ENCODE data around the gene HPCAL1. TPM values are rescaled to one million over a fixed set of nuclear protein-coding genes. Genes with fewer than 3 reads are reported as not detected.

Gene HPCAL1
- total RNA-seq, 3 donors from 2014 or later (not counting 1 experiment from before 2014, with no cell fraction given) = 31.1 to 45.2 (median 39.8) TPM

DNA sequence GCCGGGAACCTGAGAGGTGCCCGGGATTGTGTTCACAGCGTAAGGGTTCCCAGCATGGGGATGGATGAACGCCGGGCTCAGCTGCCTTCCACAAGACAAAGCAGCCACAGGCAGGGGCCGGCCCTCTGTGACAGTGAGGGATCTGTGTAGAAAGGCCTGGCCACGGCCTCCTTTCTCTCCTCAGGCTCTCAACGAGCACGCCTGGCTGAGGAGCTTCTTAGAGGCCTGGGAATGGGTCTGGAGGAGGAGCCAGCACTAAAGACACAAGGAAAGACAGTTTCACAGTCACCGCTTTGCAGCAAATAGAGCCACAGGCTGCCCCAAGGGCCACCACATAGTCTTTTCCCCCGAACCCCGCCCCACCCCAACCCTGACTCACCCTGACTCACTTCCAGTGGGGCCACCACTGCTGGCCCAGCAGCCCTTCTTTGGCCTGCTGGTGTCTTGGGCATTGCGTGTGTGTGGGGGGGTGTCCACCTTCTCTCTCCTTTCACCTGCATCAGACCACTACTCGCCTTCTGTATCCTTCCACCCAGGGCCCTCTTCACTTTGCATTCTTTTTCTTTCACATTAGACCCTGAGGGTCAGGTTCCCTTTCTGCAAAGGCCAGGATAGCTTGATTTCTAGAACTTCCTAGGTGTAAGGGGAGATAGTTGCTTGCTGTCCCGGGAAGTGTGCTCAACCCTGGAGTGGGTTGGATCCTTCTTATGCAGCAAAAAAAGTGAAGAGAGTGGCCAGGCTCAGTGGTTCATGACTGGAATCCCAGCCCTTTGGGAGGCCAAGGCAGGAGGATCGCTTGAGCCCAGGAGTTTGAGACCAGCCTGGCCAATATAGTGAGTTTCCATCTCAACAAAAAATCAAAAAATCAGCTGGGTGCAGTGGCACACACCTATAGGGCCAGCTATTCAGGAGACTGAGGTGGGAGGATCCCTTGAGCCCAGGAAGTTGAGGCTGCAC is 19.3 kb upstream of the HPCAL1 start:
- peak in 2 of 3 donors; percentile 55 to 71 for ATAC-seq
- peaks cover 50% of the 10 kb centered on the region for H3K4me1 ChIP-seq (ENCODE audit: control insufficient read depth, insufficient read depth, low read length)

DNA sequence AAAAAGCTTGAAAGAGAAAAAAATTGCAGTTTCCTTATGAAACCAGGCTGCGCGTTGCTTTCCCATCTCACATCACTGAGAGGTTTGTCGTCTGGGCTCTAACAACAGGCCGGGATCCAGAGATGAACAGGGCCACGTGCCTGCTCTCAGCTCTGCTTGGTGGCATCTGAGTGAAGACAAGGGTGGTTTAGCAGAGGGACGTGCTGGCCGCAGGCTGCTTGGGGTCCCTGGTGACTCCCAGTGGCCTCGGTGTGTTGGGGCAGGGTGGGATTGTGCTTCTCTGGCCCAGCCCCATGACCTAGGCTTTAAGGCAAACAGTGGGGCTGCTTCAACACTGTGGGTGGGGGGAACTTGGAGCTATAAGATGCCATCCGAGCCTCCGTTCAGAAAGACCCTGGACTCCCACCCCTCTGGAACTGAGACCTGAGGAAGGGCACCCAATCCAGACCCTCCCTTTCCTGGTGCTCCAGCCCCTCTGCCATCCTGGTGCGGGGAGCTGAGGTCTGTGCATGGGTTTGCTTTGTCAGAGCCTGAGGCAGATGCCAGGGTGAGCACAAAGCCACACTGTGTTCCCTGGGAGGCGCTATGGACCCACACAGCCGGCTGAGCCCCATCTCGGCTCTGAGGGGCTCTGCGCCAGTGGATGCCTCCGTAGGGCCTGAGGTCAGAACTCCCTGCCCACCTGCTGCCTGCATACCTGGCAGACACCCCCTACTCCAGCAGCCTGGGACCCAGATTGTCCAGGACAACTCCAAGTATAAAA is 18.4 kb upstream of the HPCAL1 start:
- Mint-ChIP-seq H3K9me3 (no peaks in the 10 kb centered on the region), H3K27me3 (ENCODE audit: low read depth in 2 of 2) (no peaks in the 10 kb centered on the region), H3K4me1 (peaks cover 26 to 36% of the 10 kb centered on the region in 2 donors), H3K36me3 (no peaks in the 10 kb centered on the region), H3K4me3 (no peak overlapping the region), H3K27ac (no peak overlapping the region)
- Histone ChIP-seq H3K4me3 (ENCODE audit: low read length) (no peak overlapping the region), H3K9me3 (ENCODE audit: control insufficient read depth, insufficient read depth, low read length) (no peaks in the 10 kb centered on the region), H3K4me1 (ENCODE audit: control insufficient read depth, insufficient read depth, low read length) (peaks cover 41% of the 10 kb centered on the region), H3K27me3 (ENCODE audit: control insufficient read depth, insufficient read depth, low read length) (no peaks in the 10 kb centered on the region), H3K27ac (ENCODE audit: low read length) (no peak overlapping the region), H3K36me3 (ENCODE audit: control insufficient read depth, insufficient read depth, low read length) (no peaks in the 10 kb centered on the region)
- 94% methylated on average over 16 of the region's 16 CpGs for WGBS (ENCODE audit: insufficient coverage)
- no peak for ATAC-seq
- DNase-seq = no peak
- intact Hi-C loops (cut with micrococcal nuclease) = no loop called here
- TF ChIP-seq, protein P1, sequence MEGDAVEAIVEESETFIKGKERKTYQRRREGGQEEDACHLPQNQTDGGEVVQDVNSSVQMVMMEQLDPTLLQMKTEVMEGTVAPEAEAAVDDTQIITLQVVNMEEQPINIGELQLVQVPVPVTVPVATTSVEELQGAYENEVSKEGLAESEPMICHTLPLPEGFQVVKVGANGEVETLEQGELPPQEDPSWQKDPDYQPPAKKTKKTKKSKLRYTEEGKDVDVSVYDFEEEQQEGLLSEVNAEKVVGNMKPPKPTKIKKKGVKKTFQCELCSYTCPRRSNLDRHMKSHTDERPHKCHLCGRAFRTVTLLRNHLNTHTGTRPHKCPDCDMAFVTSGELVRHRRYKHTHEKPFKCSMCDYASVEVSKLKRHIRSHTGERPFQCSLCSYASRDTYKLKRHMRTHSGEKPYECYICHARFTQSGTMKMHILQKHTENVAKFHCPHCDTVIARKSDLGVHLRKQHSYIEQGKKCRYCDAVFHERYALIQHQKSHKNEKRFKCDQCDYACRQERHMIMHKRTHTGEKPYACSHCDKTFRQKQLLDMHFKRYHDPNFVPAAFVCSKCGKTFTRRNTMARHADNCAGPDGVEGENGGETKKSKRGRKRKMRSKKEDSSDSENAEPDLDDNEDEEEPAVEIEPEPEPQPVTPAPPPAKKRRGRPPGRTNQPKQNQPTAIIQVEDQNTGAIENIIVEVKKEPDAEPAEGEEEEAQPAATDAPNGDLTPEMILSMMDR (IDR thresholded peaks at IDR 0.05) = no peak

More for the DNA sequence above, 19.3 kb upstream of the HPCAL1 start:
- H3K4me3 Mint-ChIP-seq = no peak overlapping the region
- peaks cover 35 to 45% of the 10 kb centered on the region in 2 donors for H3K4me1 Mint-ChIP-seq
- H3K27me3 Mint-ChIP-seq (ENCODE audit: low read depth in 2 of 2) = no peaks in the 10 kb centered on the region
- WGBS (ENCODE audit: insufficient coverage) = 78% methylated on average over 13 of the region's 16 CpGs
- intact Hi-C loops (cut with micrococcal nuclease) = no loop called here
- TF ChIP-seq, protein P1 (IDR thresholded peaks at IDR 0.05) = no peak
- no peaks in the 10 kb centered on the region for H3K9me3 Mint-ChIP-seq
- Histone ChIP-seq H3K9me3 (ENCODE audit: control insufficient read depth, insufficient read depth, low read length) (no peaks in the 10 kb centered on the region), H3K36me3 (ENCODE audit: control insufficient read depth, insufficient read depth, low read length) (no peaks in the 10 kb centered on the region), H3K27ac (ENCODE audit: low read length) (no peak overlapping the region), H3K27me3 (ENCODE audit: control insufficient read depth, insufficient read depth, low read length) (no peaks in the 10 kb centered on the region), H3K4me3 (ENCODE audit: low read length) (no peak overlapping the region)
- H3K27ac Mint-ChIP-seq = no peak overlapping the region
- H3K36me3 Mint-ChIP-seq = no peaks in the 10 kb centered on the region
- DNase-seq = no peak

DNA sequence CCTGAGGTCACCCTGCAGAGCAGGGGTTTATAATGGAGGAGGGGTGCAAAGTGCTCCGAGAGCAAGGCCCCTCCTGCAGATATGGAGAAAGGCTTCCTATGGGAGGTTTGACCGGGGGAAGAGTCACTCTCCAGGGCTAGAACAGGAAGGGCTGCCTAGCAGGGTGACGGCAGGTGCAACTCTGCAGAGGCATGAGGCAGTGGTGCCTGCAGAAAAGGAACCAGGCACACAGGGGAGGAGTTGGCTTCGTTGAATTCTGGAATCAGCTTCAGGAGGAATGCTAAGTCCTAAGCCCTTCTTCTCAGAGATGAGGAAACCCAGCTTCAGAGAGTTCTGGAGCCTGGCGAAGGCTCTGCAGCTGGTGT is 17.5 kb upstream of the HPCAL1 start:
- no peaks in the 10 kb centered on the region for H3K36me3 ChIP-seq (ENCODE audit: control insufficient read depth, insufficient read depth, low read length)
- intact Hi-C loops (cut with micrococcal nuclease) = no loop called here
- H3K4me1 Mint-ChIP-seq = peaks cover 26 to 36% of the 10 kb centered on the region in 2 donors
- no peaks in the 10 kb centered on the region for H3K27me3 ChIP-seq (ENCODE audit: control insufficient read depth, insufficient read depth, low read length)
- H3K9me3 ChIP-seq (ENCODE audit: control insufficient read depth, insufficient read depth, low read length) = no peaks in the 10 kb centered on the region
- no peak overlapping the region for H3K4me3 ChIP-seq (ENCODE audit: low read length)
- no peak for ATAC-seq
- H3K27me3 Mint-ChIP-seq (ENCODE audit: low read depth in 2 of 2) = no peaks in the 10 kb centered on the region
- no peak overlapping the region for H3K27ac ChIP-seq (ENCODE audit: low read length)
- no peak for DNase-seq
- TF ChIP-seq, protein P1 (IDR thresholded peaks at IDR 0.05) = no peak
- H3K36me3 Mint-ChIP-seq = no peaks in the 10 kb centered on the region
- H3K27ac Mint-ChIP-seq = no peak overlapping the region
- peaks cover 40% of the 10 kb centered on the region for H3K4me1 ChIP-seq (ENCODE audit: control insufficient read depth, insufficient read depth, low read length)
- H3K9me3 Mint-ChIP-seq = no peaks in the 10 kb centered on the region
- 53% methylated on average over 5 of the region's 5 CpGs for WGBS (ENCODE audit: insufficient coverage)
- no peak overlapping the region for H3K4me3 Mint-ChIP-seq
